ENCODE data around the gene CACNA1A. TPM values are rescaled to one million over a fixed set of nuclear protein-coding genes. Genes with fewer than 3 reads are reported as not detected.

CACNA1A gene
- total and polyA plus RNA-seq, 2 of the 4 experiments (the other 2 are of a cell fraction) = 5.9 to 15.0 TPM

- Histone ChIP-seq H3K27ac (ENCODE audit: insufficient read depth, low read length) (no peak overlapping the region), H2BK15ac (ENCODE audit: low read depth, low read length) (no peak overlapping the region), H3K36me3 (ENCODE audit: control insufficient read depth, insufficient read depth, low read length) (0 out of 2 replicates have a peak, but pooled peaks cover 2% of the 10 kb centered on the region), H3K27me3 (ENCODE audit: control insufficient read depth, insufficient read depth, low read length) (no peaks in the 10 kb centered on the region), H2AFZ (replicated peaks; ENCODE audit: low read length, poor library complexity) (no peak overlapping the region), H4K5ac (ENCODE audit: low read depth, low read length) (no peak overlapping the region), H2BK20ac (ENCODE audit: low read depth, low read length) (no peak overlapping the region), H4K20me1 (ENCODE audit: insufficient read depth, low read length) (no peaks in the 10 kb centered on the region), H3K9me1 (ENCODE audit: insufficient read depth, low read length) (no peaks in the 10 kb centered on the region), H3K14ac (replicated peaks; ENCODE audit: low read depth, low read length) (no peak overlapping the region), H3K4ac (ENCODE audit: low read depth, low read length) (no peak overlapping the region), H2BK5ac (ENCODE audit: low read depth, low read length, poor library complexity, severe bottlenecking) (no peak overlapping the region), H4K91ac (ENCODE audit: insufficient read depth, low read depth, low read length) (no peak overlapping the region), H3K4me3 (ENCODE audit: insufficient read depth, low read depth, low read length) (no peak overlapping the region), H2BK120ac (ENCODE audit: low read depth, low read length) (no peak overlapping the region), H3K79me1 (ENCODE audit: low read depth in 1 of 2, low read length in 2 of 2) (no peaks in the 10 kb centered on the region), H3K9me3 (ENCODE audit: control insufficient read depth, insufficient read depth, low read length) (no peaks in the 10 kb centered on the region), H2AK9ac (replicated peaks; ENCODE audit: low read depth, low read length, poor library complexity) (no peak overlapping the region), H3K9ac (ENCODE audit: low read depth, low read length) (no peak overlapping the region), H3K23ac (ENCODE audit: low read depth, low read length) (no peak overlapping the region), H2AK5ac (ENCODE audit: low read depth, low read length) (no peak overlapping the region), H4K8ac (ENCODE audit: low read depth in 2 of 2, low read length in 2 of 2) (no peak overlapping the region), H3K56ac (ENCODE audit: extremely low read depth, insufficient read depth, low read length) (no peak overlapping the region), H3K18ac (ENCODE audit: low read depth, low read length) (no peak overlapping the region), H3K4me2 (ENCODE audit: low read depth, low read length) (no peak overlapping the region), H3K4me1 (ENCODE audit: control insufficient read depth, insufficient read depth, low read length) (no peaks in the 10 kb centered on the region)
- intact Hi-C loops (cut with micrococcal nuclease) = no loop called here
- CTCF ChIA-PET = no interaction called here
- in situ Hi-C loops (cut with MboI; ENCODE audit: low sequenced_read_pairs) = no loop called here
- dilution Hi-C loops (cut with HindIII; ENCODE audit: low sequenced_read_pairs, unreplicated experiment) = no loop called here
- DNase-seq (no peak), ATAC-seq (ENCODE audit: low read depth) (no peak)
- BruUV-seq (replicated peaks) = no TSS peak
- TF ChIP-seq RFX5 (IDR thresholded peaks at IDR 0.05; ENCODE audit: low read depth, low read length) = no peak
- TF ChIP-seq MAZ (IDR thresholded peaks at IDR 0.05; ENCODE audit: borderline replicate concordance, low read depth, low read length) = no peak
- no peak for TF ChIP-seq RAD21 (IDR thresholded peaks at IDR 0.05; ENCODE audit: low read length)
- TF ChIP-seq USF2 (IDR thresholded peaks at IDR 0.05; ENCODE audit: low read depth, low read length) = no peak
- no peak for TF ChIP-seq ELK1 (IDR thresholded peaks at IDR 0.05; ENCODE audit: borderline replicate concordance, low read depth, low read length)
- TF ChIP-seq RCOR1 (IDR thresholded peaks at IDR 0.05; ENCODE audit: insufficient replicate concordance, low read length) = no peak
- TF ChIP-seq MXI1 (IDR thresholded peaks at IDR 0.05; ENCODE audit: borderline replicate concordance, low read depth, low read length) = no peak
- TF ChIP-seq CEBPB (IDR thresholded peaks at IDR 0.05; ENCODE audit: low read depth, low read length) = no peak
- TF ChIP-seq NFE2L2 (IDR thresholded peaks at IDR 0.05; ENCODE audit: low read depth, low read length) = no peak
- no peak for TF ChIP-seq MAFK (IDR thresholded peaks at IDR 0.05; ENCODE audit: low read depth, low read length)
- TF ChIP-seq BHLHE40 (IDR thresholded peaks at IDR 0.05; ENCODE audit: low read depth, low read length) = no peak
- TF ChIP-seq CTCF (conservative IDR thresholded peaks at IDR 0.05; ENCODE audit: low read depth, low read length) = no peak
- no peak for TF ChIP-seq POLR2A (IDR thresholded peaks at IDR 0.05; ENCODE audit: low read depth, low read length)
- no peak for TF ChIP-seq CHD1 (IDR thresholded peaks at IDR 0.05; ENCODE audit: low read depth, low read length)
- no peak for TF ChIP-seq FOS (IDR thresholded peaks at IDR 0.05; ENCODE audit: low read depth, low read length)
- TF ChIP-seq SMC3 (IDR thresholded peaks at IDR 0.05; ENCODE audit: low read depth, low read length) = no peak
- POLR2A ChIA-PET (ENCODE audit: unreplicated experiment) = no interaction called here
- WGBS, 2 experiments (ENCODE audit: extremely low coverage in 2 of 2, insufficient read length in 1 of 2) = no CpG with 5 or more reads among the region's 6 CpGs
Measured at GRCh38 chr19:13330285-13330684, 176.0 kb downstream of the CACNA1A start.

Measured in IMR-90 (cell line).